Measurements from ENCODE around the gene SEMA5B.
A peak's percentile ranks its signal among the peaks of the same experiment; 100 is the strongest.

The SEMA5B gene

GRCh38 chr3:122992133-122992532 is 35.4 kb downstream of the SEMA5B start:
- no peak for DNase-seq

DNA sequence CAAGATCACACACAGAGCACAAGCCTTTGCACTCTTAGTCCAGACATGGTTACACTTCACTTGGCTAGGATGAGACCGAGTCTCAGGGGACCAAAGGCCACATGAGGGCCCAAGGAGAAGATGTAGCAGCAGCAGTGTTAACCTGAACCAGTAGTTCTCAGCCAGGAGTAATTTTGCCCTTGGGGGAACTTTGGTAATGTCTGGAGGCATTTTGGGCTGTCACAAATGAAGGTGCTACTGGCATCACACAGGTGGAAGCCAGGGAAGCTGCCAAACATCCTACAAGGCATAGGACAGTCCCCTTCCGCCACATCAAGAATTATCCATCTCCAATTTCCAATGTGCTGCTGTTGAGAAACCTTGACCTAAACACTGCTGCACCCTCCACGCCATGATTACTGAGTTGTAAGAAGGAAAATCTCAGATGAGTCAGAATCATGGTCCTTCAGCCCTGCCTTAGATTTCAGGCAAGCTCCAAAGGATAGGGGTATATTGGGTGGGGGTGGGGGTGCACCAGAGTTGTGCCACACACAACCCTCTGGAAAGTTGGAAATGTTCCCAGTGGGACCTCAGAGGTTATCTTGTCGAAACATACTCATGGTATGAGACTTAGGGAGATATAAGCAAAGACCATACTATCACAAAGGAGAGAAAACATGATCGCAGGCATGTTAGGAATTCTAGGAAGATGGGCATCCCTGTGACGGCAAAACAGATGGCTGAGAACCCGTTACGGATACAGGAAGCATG is 36.2 kb downstream of the SEMA5B start:
- no peak for DNase-seq

DNA sequence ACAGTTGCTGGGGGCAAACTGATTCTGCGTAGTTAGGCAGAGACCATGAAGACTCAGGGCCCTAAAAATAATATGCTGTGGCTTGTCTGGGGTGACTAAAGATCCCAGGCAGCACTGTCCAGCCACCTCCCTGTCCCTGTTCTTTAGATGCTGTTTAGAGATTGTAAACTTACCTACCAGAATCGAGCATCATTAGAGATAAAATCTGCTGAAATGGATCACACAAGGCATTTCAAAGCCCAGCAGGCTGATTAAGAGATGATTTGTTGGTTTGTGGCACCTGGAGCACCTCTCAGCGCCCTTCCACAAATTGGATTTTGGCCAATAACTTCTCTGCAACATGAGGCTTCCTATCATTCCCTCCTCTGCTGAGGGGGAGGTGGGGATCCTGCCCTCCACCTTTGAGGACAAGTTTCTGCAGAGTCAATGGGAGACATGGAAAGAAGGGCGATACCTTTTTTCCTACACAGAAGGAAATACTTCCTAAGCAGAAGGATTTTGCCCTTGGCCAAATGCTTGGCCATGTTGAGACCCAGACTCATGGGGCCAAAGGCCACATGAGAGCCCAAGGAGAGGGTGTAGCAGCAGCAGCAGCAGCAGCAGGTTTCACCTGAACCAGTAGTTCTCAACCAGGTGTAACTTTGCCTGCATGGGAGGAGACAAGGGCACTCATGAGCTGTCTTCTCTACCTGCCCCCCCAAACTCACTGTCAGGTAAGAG is 37.5 kb downstream of the SEMA5B start:
- no peak for DNase-seq

DNA sequence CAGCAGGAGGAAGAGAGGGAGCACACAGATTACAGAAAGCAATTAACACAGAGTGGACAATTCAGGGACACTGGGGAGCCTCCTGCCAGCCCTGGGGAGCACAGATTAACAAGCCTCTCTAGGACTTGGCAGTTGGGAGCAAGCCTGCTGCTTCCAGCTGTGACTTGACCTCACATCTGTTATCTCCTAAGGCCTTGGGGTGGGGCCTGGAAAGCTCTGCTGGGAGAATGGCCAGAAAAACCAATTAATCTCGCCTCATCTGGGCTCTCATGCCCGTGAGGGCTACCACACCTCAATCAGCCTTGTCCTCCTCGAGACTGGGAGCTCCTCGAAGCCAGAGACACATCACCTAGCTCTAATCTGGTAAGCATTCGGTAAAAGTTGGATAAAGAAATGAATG is 39.1 kb downstream of the SEMA5B start:
- DNase-seq: no peak

- DNase-seq: no peak
Observed at GRCh38 chr3:122987736-122988319, 39.7 kb downstream of the SEMA5B start.

- DNase-seq: no peak
Observed at GRCh38 chr3:122987231-122987630, 40.3 kb downstream of the SEMA5B start.

DNA sequence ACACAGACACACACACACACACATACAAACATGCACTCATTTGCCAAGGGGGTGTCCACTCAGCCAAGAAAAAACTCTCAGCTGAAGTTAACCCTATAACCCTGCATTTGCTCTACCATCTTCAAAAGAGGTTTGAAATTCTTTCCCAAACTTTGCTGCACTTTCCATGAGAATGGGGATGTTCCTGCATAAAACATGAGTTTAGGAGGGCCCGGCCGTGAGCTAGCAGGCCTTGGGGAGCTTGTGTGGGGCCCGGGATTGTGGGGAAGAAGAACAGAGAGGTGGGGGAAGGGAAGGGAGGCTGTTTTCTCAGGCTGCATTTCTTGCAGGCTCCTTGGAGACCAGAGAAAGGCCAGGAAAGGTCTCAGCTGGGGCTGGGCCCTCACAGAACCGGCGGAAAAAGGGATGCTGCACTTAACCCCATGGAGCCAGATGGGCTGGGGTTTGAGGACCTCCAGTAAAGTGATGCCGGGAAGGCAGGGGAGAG is 40.8 kb downstream of the SEMA5B start:
- no peak for DNase-seq

DNA sequence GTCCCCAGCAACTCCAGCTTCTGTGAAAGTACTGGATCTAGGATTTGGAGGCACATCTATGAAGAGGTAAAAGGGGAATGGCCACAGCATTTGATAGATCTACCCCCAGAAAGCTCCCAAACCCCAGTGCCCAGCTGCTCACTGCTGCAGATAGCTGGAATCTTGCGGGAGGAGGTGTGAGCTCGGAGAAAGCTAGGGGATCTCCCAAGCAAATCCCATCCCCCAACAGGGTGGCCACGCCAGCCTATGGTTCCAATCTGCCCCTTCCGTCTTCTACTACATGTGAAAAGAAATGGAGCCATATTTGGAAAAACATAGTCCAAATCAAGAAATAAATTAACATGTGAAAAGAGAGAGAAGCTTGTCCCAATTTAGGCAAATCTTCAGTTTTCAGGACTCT is 42.0 kb downstream of the SEMA5B start:
- DNase-seq: no peak

- no peak for DNase-seq
Observed at GRCh38 chr3:122984650-122985049, 42.9 kb downstream of the SEMA5B start.

GRCh38 chr3:122984007-122984406 is 43.6 kb downstream of the SEMA5B start:
- no peak for DNase-seq

GRCh38 chr3:122982216-122983185 is 45.1 kb downstream of the SEMA5B start:
- no peak for DNase-seq

DNA sequence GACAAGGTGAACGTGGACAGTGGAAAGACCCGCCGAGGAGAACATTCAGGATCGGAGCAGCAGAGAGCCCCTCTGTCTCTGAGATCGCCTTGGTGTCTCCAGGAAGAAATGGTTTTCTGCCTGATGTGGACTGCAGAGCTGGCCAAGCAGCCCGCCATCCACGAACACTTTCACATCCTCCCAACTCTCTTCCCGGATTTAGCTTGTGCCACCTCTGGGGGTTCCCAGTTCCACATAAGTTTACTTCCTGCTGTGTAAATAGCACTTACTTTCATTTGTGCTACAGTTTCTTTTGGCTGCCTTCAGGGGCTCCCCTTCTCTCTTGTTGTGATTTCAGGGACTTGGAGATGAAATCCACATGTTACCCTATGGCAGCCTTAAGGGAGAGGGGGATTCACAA is 48.4 kb downstream of the SEMA5B start:
- DNase-seq: no peak

DNA sequence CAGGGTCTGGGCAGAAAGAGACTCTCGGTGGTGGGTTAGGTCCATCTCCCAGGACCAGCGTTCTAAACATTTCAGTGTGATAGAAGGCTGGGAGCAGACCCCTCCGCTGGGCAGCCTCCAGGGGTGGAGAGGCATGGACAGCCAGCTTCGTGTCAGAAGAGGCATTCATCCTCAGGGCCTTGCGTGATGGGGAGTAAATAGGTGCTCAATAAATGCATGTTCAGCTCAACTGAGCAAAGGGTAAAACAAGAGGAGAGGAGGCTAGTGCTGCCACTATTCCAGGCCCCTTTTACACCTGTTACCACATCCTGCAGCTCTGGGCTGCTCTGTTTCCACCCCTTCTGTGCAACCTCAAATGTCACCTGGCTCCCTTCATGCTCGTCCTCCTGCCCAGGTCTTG is 49.0 kb downstream of the SEMA5B start:
- DNase-seq: no peak

DNA sequence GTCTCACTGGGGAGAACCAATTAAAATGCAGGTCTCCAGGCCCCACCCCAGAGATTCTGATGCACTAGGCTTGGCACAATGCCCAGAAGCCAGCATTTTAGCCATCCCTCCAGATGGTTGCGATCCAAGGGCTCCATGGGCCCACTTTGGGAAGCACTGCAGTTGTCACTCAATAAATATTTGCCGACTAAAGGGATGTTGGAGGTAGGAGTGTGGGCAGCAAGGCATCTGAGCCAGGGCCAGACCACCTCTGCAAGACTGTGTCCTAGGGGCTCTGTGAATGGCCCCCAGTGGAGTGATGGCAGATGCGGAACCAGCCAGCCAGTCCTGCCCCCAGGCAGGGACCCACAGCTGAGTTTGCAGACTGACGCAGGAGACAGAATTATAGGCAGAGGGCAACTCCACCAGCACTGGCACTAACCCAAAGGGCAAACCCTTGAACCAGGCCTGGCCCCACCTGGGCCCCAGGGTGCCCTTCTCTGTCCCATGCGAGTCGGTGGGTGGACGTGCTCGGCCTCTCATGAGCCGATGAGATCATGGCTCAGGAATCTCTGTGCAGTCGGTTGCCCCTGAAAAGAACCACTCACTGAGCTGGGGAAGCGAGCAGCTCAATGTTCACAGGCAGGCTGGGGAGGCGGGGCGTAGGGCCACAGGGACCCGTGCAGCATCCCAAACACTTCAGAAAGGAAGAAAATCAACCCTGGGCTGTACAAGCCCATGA is 49.7 kb downstream of the SEMA5B start:
- peak; percentile 4 for DNase-seq

DNA sequence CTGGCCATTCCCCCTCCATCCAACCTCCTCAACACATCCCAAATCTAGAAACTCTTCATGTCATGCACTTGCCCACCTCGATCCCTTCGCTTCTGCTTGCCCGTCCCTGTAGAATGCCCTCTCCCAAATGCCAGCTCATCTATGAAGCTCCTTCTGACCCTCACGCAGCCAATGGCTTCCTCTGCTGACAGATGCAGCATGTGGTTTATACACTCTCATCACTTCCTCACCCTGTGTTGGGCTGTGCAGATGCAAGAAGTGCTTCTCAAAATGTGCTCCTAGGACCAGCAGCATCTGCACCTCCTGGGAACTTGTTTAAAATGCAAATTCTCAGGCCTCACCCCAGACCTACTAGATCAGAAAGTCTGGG is 51.7 kb downstream of the SEMA5B start:
- no peak for DNase-seq

- DNase-seq: no peak
Observed at GRCh38 chr3:122975163-122975923, 52.2 kb downstream of the SEMA5B start.

GRCh38 chr3:122974764-122975162 is 52.8 kb downstream of the SEMA5B start:
- DNase-seq: no peak

- DNase-seq: no peak
Observed at GRCh38 chr3:122973893-122974615, 53.5 kb downstream of the SEMA5B start.

GRCh38 chr3:122972141-122972540 is 55.4 kb downstream of the SEMA5B start:
- DNase-seq: no peak

DNA sequence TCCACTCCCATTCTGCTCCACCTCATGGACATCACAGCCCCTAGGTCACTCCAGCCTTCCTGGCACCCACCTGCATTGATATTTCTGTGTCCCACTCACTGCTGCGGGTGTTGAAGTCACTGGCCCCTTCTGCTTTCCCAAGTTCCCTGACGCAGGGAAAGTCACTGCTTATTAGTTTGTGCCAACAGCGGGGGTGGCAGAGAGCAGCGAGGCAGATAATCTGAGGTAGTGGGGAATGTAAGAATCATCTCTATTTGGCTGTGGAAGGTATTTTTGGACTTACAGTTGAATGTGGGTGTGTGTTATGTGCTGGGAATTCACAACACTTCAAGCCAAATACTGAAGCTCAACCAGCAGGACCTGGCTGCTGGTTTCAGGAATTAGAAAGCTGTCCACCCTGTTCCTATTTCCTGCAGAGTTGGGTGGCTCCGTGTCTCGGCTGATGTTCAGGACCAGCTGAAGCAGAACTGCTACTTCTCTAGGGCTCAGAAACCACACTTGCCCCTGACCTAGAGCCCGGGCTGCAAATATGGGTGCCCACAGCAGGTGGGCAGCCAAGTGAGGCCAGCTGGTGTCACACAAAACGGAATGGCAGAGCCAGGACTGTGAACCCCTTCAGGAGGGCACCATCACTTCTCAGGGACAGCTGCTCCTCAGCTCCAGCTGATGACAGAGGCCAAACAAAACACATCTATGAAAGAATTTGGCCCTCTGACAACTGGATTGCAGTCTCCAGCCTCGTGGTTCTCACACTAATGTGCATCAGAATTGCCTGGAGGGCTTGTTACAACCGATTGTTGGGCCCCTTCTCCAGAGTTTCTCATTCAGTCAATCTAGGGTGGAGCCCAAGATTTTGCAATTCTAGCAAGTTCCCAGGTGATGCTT is 57.7 kb downstream of the SEMA5B start:
- no peak for DNase-seq

All from NCI-H774 (cell line).